Glomerular visceral epithelial cell (primary cell): Measurements from ENCODE around the gene PON2.
"Not testable (repeated sequence)": the region's sequence is repeated elsewhere in the genome, so short reads cannot be mapped to it uniquely, and the experiment has no call there.

ENCODE experiments used
- DNase-seq: peaks from one replicate; pipeline ENCODE4 v3.0.0-alpha.2; 2016; ENCODE audit errors: extremely low spot score

PON2 gene

DNA sequence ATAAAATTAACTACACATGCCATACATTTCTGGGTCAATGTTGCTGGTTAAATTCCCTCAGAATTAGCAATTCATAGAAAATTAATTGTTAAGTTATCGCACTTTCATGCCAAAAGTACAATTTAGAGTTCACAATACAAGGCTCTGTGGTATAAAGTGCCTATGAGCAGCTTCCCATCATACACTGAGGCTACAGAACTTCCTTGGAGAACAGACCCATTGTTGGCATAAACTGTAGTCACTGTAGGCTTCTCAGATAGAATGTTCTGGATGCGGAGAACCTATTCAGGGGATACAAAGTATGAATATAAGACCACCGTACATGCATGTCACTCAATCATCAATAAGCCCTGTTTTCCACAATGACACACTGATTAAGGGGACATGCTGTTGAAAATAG lies 29.6 kb downstream of the PON2 start:
- no peak for DNase-seq

DNA sequence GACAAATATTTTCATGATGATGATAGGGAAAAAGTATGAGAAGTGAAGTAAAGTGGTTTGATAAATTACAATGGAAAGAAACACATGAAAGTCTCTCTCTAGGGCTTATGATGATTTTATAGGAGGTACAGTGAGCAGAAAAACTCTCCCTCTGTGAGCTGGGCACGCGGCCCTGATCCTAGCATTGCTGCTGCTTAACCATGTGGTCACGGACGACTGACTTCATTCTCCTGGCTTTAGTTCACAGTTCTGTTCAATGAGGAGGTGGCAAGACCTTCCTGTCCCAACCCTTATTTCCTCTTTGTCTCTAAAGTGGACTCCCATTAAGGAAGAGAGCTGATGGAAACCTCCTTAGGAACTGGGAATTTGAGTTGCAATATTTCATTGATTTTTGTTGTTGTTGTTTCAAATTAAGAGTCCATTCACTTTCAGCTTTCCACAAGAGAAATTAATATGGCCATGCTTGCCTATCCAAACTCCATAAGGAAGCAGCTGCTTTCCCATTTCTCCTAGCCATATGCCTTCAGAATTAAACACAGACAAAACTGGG lies 30.4 kb downstream of the PON2 start:
- DNase-seq, result peak; percentile 57

DNA sequence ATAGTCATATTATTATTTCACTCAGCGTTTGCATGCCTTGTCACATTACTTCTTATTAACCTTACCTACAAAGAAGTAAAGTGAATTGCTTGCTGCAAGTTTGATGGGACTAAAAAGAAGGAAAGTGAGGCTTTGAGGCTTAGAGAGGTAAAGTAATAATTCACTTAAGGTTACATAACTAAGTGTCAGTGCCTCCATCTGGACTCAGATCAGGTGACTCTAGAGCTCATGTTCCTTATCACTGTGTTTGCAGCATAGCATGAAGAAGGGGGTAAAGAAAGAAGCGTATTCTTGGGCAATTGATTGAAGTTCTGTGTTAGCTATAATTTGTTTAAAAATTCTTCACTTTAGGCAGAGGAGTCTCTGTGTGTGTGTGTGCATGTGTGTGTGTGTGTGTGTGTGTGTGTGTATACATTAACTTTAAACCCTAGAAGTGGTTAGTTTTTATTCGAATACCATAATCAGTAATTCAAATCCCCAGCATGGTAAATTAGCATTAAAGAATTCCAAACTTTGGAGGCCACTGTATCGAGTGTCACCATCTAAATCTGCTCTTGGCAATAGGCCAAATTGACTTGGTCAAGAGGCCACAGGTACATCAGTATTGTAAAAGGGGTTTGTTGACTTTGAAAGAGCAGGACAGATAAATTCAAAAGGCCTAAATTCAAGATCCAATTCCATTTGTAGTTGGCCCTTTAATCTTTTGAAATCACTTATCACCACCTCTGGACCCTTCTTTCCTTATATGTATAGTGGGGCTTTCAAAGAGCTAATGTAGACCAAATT lies 36.5 kb downstream of the PON2 start:
- no peak for DNase-seq

DNA sequence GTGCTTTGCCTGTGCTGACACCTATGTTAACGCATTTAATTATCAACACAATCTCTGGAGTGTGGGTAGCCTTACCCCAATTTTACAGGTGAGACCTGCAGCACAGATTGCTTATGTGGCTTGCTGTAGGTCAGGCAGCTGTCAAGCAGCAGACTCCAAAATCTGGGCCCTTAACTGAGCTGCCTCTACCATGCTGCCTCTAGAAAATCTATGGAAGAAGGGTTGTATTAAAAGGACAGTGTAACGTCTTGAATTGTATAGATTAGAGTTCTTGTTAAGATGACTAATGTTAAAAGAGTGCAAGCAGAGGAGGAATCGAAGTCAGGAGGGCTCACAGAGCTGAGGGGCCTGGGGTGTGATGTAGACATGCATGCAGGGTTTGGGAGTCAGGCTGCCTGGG lies 37.4 kb downstream of the PON2 start:
- no peak for DNase-seq

DNA sequence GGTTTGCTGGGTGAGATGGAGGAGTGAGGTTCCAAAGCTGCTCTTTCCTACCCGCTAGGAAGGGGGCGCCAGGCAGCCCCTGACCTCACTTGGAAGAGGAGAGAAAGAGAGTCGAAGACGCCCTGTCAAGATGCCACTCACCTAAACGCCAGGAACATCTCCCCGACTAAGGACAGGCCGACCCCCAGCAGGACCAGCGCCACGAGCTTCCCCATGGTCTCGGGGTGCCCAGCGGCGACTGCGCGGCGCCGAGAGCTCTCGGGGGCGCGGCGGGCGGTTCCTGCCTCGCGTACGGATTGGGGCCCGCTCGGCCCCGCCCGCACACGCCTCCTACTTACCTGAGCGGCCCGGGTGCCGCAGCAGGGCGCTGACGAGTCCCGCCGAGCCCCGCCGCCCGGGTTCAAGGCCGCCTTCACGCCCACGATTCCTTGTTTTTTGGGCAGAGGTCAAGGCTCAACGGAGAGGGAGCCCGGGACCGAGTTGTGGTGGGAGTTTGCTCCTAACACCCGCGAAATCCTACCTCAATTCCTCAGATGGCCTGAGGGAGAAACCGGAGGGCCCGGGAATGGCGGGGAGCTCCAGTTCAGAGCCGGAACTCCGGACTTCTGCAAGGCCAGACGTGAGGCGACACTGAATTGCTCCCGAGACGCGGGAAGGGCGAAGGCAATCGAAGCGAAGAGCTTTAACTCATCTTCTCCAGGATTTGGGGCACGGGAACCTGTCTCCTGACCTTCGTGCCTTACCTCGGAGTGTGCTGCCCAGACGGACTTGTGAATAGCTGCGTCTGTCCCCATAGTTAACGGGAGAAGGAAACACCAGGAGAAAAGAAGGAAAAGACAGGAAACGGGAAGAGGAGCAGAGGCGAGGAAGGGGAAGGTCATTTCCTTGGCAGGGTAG lies 38.4 kb downstream of the PON2 start, which contains the start of gene PON3:
PON3 (minus strand) TSS at position 240 of the 897 bp plus-strand sequence; CDS start at position 215, 25 bp downstream.
- no peak for DNase-seq

DNA sequence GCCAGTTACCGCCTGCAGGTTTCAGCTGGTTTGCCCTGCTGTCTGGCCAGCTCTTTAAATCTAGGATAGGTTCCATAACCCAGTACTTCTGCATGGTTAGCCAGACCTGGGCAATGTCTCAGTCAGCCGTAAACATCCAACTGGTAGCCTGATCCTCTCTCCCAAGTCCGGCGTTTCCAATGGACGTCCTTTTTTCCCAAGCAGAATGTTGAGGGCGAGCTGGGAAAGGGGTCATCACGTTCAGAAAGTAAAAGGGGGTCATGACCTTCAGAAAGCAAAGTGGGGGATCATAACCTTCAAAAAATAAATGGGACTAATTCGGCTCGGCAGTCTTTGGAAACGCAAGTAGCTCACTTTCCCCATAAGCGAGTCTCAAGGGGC lies 39.1 kb downstream of the PON2 start:
- no peak for DNase-seq

DNA sequence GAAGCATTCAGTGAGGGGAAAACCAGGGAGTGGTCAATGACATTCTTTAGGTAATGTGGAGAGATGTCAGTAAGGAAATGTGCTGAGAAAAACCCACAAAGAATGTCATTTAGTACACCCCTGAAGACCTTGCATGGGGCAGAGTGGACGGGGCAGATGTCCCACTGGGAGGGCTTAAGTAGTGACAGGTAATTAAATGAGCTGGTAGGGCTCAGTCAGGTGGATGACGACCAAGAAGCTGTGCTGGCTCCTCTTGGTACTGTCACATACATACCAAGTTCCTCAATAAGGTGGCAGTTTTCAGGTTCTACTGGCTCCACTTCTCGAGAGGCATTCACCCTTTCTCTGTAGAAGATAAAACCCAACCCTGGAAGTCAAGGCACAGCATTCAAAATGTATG lies 40.5 kb downstream of the PON2 start:
- DNase-seq, result no peak

DNA sequence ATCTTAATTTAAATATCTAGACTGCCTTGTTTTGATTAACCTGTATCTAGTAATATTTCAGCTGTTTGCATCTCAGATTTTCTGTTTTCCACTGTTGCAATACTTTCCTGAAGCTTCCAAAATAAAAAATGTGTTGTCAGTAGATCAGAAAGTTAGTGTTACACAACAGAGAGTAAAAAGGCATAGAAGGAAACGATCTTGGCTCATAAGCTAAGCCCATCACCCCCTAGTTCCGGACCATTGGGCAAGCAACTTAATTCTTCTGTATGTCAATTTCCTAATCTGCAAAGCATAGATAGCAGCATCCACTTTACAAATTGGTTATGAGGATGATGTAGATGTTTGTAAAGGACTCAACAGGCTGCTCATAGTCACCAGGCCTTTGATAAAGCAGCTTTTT lies 43.1 kb downstream of the PON2 start:
- DNase-seq, result no peak

DNA sequence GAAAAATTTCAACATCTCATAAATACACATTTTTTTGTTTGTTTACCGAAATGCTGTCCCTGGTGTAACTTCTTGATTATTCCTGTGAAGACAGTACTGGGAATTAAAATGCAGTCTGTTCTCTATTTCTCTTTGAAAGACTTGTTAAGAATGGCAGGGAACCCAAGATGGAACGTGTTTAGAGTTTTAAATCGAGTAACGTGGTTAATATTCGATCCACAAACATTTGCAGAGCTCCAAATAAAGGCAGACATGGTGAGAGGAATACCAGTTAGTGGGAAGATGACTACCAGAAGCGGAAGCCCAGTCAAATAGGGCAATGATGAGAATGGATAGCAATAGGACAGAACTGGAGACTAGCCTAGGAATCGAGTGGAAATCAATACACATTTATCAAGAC lies 45.3 kb downstream of the PON2 start:
- no peak for DNase-seq

DNA sequence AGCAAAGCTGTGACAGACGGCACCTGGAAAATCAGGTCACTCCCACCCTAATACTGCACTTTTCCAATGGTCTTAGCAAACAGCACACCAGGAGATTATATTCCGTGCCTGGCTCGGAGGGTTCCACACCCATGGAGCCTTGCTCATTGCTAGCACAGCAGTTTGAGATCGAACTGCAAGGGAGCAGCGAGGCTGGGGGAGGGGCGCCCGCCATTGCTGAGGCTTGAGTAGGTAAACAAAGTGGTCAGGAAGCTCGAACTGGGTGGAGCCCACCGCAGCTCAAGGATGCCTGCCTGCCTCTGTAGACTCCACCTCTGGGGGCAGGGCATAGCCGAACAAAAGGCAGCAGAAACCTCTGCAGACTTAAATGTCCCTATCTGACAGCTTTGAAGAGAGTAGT lies 55.4 kb downstream of the PON2 start:
- DNase-seq, result not testable (repeated sequence)

DNA sequence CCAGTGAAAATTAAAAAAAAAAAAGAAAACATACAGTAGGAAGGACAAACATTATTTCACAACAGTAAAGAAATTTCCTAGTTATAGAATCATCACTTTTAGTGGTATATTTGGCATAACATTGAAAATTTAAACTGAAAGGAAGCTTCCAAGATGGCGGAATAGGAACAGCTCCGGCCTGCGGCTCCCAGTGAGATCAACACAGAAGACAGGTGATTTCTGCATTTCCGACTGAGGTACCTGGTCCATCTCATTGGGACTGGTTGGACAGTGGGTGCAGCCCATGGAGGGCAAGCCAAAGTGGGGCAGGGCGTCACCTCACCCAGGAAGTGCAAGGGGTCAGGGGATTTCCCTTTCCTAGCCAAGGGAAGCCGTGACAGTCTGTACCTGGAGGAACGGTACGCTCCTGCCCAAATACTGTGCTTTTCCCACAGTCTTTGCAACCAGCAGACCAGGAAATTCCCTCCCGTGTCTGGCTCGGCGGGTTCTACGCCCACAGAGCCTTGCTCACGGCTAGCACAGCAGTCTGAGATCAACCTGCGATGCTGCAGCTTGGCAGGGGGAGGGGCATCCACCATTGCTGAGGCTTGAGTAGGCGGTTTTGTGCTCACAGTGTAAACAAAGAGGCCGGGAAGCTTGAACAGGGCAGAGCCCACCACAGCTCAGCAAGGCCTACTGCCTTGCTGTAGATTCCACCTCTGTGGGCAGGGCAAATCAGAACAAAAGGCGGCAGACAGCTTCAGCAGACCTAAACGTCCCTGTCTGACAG lies 58.0 kb downstream of the PON2 start:
- DNase-seq, result no peak

DNA sequence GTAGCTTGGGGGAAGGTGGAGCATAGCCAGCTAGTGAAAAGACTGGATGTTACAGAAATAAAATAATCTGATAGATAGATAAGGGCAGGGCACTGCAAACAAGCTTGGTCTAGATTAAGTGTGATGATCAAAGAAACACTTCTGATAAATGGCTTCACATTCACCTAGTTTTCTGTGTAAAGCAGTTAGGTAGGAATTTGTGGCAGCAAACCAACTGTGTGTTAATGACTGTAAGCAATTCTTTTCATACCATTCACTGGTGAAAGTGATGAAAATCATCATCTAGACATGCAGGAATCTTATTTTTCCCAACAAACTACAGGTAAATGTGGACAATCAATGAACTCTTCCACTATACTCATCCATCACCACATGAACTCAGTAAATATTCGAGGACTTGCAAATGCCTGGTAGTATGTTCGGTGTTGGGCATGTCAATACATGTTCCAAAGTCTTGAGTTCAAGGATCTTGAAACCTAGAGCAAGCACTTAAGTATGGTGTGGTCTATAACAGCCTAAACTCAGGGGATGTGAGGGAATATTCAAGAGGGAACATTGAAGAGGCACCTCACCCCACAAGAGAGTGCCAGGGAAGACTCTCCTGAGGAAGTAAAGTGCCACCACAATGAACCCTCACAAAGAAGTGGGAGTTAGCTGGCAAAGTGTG lies 59.1 kb downstream of the PON2 start:
- no peak for DNase-seq

DNA sequence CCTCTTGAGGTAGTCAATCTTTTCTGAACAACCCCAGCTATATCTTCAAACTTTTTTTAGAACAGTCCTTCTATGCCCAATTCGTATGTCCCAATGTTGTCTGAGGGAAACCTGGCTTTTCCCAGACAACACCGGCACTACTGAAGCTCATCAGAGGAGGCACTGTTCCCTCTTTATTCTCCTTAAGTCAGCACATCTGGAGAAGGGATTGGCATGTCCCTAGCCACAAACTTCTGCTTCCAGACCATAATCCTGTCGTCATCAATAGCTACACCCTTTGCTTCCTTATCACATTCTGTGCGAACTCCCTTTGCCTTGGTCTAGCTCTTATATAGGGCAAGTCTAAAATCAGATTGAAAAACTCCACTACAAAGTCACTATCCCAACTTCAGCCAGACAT lies 61.5 kb downstream of the PON2 start:
- no peak for DNase-seq

DNA sequence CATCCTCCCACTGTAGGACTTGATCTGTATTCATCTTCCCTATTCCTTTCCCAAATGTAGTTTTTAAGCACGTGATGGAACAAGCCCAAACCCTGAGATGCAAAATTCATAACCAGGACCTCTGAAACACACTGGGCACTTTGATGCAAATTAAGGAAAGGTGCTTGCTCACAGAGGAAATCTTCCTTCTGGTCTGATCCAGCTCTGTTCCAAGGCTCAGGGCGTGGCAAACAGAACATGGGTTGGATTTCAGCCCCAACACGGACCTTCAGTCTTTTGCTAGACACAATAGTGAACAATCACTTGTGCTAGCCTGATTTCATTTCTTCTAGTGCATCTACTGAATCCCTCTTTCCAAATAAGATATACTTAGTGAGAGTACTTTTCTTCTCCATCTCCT lies 66.6 kb downstream of the PON2 start:
- DNase-seq, result no peak

DNA sequence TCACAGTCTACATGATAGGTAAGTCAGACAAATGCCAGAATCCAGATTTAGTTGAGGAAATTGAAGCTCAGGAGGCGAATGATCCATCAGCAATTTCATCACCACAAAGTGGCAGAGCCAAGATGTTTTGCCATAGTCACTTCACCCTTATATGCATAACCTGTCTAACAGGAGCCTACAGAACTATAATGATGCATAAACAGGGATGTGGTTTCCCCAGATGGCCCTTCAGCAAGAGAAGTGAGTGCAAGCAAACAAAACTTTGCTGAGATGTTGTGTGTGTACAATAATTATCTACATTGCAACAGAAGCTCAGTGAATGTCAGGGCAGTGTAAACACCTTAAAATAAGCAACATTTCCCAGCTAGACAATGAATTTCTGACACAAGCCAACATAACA lies 67.2 kb downstream of the PON2 start:
- DNase-seq, result no peak

DNA sequence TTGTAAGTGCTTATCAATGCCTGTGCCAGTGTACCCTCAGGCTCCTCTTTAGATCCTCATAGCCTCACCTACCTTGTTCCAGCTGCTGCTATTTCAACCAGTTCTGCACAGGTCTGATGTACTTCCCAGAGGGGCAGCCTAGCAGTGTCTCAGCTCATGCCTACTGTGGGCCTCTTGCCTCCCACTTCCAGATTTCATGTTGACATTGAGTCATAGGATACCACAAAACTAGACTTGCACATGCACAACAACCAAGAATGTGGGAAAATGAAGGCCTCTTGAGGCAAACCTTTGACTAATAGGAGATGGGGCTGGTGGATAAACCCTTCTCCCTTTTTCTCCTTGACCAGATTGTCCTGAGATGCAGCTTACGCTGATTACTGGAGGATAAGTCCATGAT lies 69.7 kb downstream of the PON2 start:
- peak; percentile 58 for DNase-seq

DNA sequence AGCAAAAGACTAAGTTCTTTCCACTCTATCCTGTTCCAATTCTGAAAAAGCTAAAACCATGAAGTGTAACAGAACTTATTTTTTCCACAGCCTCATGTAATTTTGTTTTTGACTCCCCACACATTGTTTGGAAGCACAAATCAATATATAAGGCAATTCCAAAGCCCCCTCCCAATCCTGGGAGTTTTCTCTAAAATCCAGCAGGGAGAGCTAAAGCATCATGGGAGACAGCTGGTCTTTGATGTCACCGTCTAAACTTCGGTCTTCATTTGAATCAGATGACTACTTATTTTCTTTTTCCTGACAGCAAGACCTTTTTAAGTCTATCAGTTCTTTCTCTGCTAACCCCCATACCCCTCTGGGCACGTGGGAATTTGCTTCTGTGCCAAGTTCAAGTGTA lies 77.2 kb downstream of the PON2 start:
- no peak for DNase-seq
